Mammary epithelial cell (primary cell): ENCODE data around the gene CUL4A.

Experiments used
- CTCF ChIP-seq, 2 donors: IDR thresholded peaks in 1 of 2; conservative IDR thresholded peaks in 1 of 2; 2 replicates each; pipeline ENCODE4 v1.5.1; 2011 to 2012; ENCODE audit warnings: inconsistent platforms in 2 of 2, low read length in 2 of 2, mild to moderate bottlenecking in 2 of 2, control low read depth in 1 of 2, low read depth in 1 of 2; ENCODE audit not compliant: insufficient read depth in 1 of 2; ENCODE audit errors: extremely low read depth in 1 of 2
- EZH2 ChIP-seq: IDR thresholded peaks from 2 replicates; pipeline ENCODE4 v1.6.1; 2012; ENCODE audit warnings: low read length, inconsistent platforms, borderline replicate concordance

- TF ChIP-seq CTCF (conservative IDR thresholded peaks at IDR 0.05 in 1 of 2, IDR thresholded peaks at IDR 0.05 in 1 of 2; ENCODE audit: extremely low read depth in 1 of 2, insufficient read depth in 1 of 2, low read depth in 1 of 2, low read length in 2 of 2) (no peak), EZH2 (no peak)
Measured at GRCh38 chr13:113226873-113227450, 17.5 kb downstream of the CUL4A start.
